HepG2 (cell line): ENCODE data around the gene EHBP1. TPM values are rescaled to one million over a fixed set of nuclear protein-coding genes. Genes with fewer than 3 reads are reported as not detected.
A peak's percentile ranks its signal among the peaks of the same experiment; 100 is the strongest.

Experiments used
- KLF12 ChIP-seq: sonication (generic); formaldehyde crosslinking; IDR thresholded peaks from 2 replicates; pipeline ENCODE4 v1.4.0; 2020; ENCODE audit warnings: missing genetic modification reagents, borderline replicate concordance
- SOX13 ChIP-seq, 3 experiments: fragments of 450-650 bp in 1 of 3; sonication (generic) in 1 of 3; formaldehyde crosslinking in 1 of 3; IDR thresholded peaks in 2 of 3; conservative IDR thresholded peaks in 1 of 3; 2 replicates each; pipeline versions ENCODE4 v1.5.0 to v1.6.1; 2016 to 2020; ENCODE audit warnings: antibody characterized with exemption in 1 of 3, mild to moderate bottlenecking in 1 of 3, missing compliant biosample characterization in 1 of 3, missing genetic modification reagents in 1 of 3, moderate library complexity in 1 of 3
- TAF1 ChIP-seq: sonication (generic); formaldehyde crosslinking; IDR thresholded peaks from 2 replicates; pipeline ENCODE4 v1.4.0; 2020; ENCODE audit warnings: missing genetic modification reagents
- TCF12 ChIP-seq, 2 experiments: fragments of 450-650 bp in 1 of 2; sonication (generic) in 1 of 2; formaldehyde crosslinking in 1 of 2; IDR thresholded peaks; 2 replicates each; pipeline versions ENCODE4 v1.6.1 to v1.8.0; 2017 to 2022; ENCODE audit warnings: antibody characterized with exemption in 1 of 2, mild to moderate bottlenecking in 1 of 2, missing genetic modification reagents in 1 of 2, moderate library complexity in 1 of 2
- ZBTB3 ChIP-seq: sonication (generic); formaldehyde crosslinking; IDR thresholded peaks from 2 replicates; pipeline ENCODE4 v1.4.0; 2020; ENCODE audit warnings: low read depth, mild to moderate bottlenecking, moderate library complexity, missing genetic modification reagents, borderline replicate concordance
- ZIK1 ChIP-seq: sonication (generic); formaldehyde crosslinking; IDR thresholded peaks from 2 replicates; pipeline ENCODE4 v1.5.0; 2020; ENCODE audit warnings: mild to moderate bottlenecking, low read depth, missing genetic modification reagents, borderline replicate concordance
- ZMYM2 ChIP-seq: sonication (generic); formaldehyde crosslinking; IDR thresholded peaks from 2 replicates; pipeline ENCODE4 v1.8.0; 2022; ENCODE audit warnings: mild to moderate bottlenecking, missing genetic modification reagents
- ZMYM3 ChIP-seq: sonication (generic); formaldehyde crosslinking; IDR thresholded peaks from 2 replicates; pipeline ENCODE4 v1.5.1; 2020; ENCODE audit warnings: mild to moderate bottlenecking, missing genetic modification reagents
- ZNF124 ChIP-seq: sonication (generic); formaldehyde crosslinking; IDR thresholded peaks from 2 replicates; pipeline ENCODE4 v1.4.0; 2020; ENCODE audit warnings: missing genetic modification reagents
- ZNF296 ChIP-seq: sonication (generic); formaldehyde crosslinking; conservative IDR thresholded peaks from 2 replicates; pipeline ENCODE4 v1.5.0; 2020; ENCODE audit warnings: mild to moderate bottlenecking, missing genetic modification reagents
- ZNF605 ChIP-seq: sonication (generic); formaldehyde crosslinking; IDR thresholded peaks from 2 replicates; pipeline ENCODE4 v1.8.0; 2022; ENCODE audit warnings: mild to moderate bottlenecking, missing genetic modification reagents
- ZNF607 ChIP-seq: sonication (generic); formaldehyde crosslinking; IDR thresholded peaks from 2 replicates; pipeline ENCODE4 v1.5.1; 2020; ENCODE audit warnings: missing genetic modification reagents, mild to moderate bottlenecking, borderline replicate concordance
- ZNF746 ChIP-seq: sonication (generic); formaldehyde crosslinking; IDR thresholded peaks from 2 replicates; pipeline ENCODE4 v1.8.0; 2022; ENCODE audit warnings: mild to moderate bottlenecking, missing genetic modification reagents
- ZNF792 ChIP-seq: IDR thresholded peaks from 2 replicates; pipeline ENCODE4 v1.6.1; 2016
- ZSCAN20 ChIP-seq: sonication (generic); formaldehyde crosslinking; IDR thresholded peaks from 2 replicates; pipeline ENCODE4 v1.4.0; 2020; ENCODE audit warnings: missing genetic modification reagents, mild to moderate bottlenecking, borderline replicate concordance
- polyA plus RNA-seq, 8 experiments: library from polyadenylated mRNA; depleted of rRNA in 3 of 8; stranded (reverse) in 7 of 8; unstranded in 1 of 8; fragments of >200 nt; fragmentation: Illumina TruSeq in 4 of 8; extraction: Trizol in 4 of 8; gene quantifications; 2 replicates each; pipeline versions ENCODE4 v1.2.1 to v1.2.3, GENCODE V29; 2011 to 2016; ENCODE audit warnings: low read depth in 4 of 8, missing spikeins in 1 of 8, mixed read lengths in 1 of 8; ENCODE audit not compliant: insufficient read depth in 1 of 8
- total RNA-seq, 5 experiments: library from RNA; depleted of rRNA; stranded (reverse); fragments of >200 nt; fragmentation: Illumina TruSeq; extraction: Trizol; gene quantifications; 2 replicates each; pipeline ENCODE4 v1.2.3, GENCODE V29; 2016; ENCODE audit warnings: low read depth in 1 of 5
- TF ChIP-seq, protein P1 (sequence below): sonication (generic); formaldehyde crosslinking; IDR thresholded peaks from 2 replicates; pipeline ENCODE4 v1.5.1; 2020; ENCODE audit warnings: mild to moderate bottlenecking, moderate library complexity, missing genetic modification reagents
- TF ChIP-seq, protein P2 (sequence below), 2 experiments: sonication (generic) in 1 of 2; formaldehyde crosslinking in 1 of 2; IDR thresholded peaks; 2 replicates each; pipeline versions ENCODE4 v1.5.1 to v1.6.1; 2011 to 2020; ENCODE audit warnings: borderline replicate concordance in 1 of 2, low read depth in 1 of 2, low read length in 1 of 2, mild to moderate bottlenecking in 1 of 2, missing genetic modification reagents in 1 of 2, moderate library complexity in 1 of 2
- TF ChIP-seq, protein P3 (sequence below): sonication (generic); formaldehyde crosslinking; IDR thresholded peaks from 2 replicates; pipeline ENCODE4 v1.4.0; 2020; ENCODE audit warnings: low read depth, mild to moderate bottlenecking, missing genetic modification reagents

Gene EHBP1
- total and polyA plus RNA-seq, 2 of the 13 experiments (the other 11 are each of a cell fraction or from before 2014, with no cell fraction given), result 93.5 to 146 TPM

DNA sequence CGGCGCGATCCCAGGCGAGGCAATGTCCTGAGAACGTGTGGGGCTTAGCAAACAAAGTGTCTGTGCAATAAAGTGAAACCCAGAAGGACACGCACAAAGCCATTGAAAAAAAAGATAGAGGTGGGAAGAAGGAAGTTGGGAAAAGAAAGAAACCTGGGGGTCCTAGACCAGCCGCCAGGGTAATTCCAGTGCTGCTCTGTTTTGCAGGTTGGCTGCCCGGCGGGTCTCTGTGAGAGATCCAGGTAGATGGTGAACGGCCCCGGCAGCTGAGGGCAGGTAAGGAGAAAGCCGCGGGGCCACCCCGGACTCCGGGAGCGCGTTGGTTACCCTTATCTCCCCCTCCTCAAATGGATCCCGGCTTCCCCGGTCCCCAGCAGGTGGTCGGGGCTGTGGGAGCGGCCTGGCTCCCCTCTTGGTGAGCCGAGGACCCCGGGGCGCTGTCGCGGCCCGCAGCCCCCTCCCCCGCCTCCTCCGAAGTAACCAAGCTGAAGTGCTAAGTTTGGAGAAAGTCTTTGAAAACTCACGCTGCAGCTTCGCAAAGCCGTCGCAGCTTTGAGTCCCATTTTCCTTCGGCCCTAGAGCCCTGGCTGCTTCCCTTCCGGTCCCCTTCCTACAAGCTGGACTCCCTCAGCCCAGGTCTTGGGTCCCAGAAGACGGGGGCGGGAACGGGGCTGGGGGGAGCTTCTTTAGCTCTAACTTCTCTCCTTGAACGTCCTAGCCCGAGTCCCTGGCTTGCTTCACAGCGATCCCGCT is 345.7 kb downstream of the EHBP1 start (continued):
- TF ChIP-seq ZNF605 (peak; percentile 55; the same call in 1 of the 2 replicates), ZMYM3 (CRISPR knock-in tag) (no peak), ZNF792 (CRISPR knock-in tag) (no peak), ZNF746 (CRISPR knock-in tag) (0 out of 2 replicates have a peak, but pooled peaks have one; percentile 64), ZSCAN20 (CRISPR knock-in tag) (0 out of 2 replicates have a peak, but pooled peaks have one; percentile 74), ZMYM2 (CRISPR knock-in tag) (no peak), ZBTB3 (no peak), TAF1 (CRISPR knock-in tag) (no peak), ZNF607 (CRISPR knock-in tag) (peak; percentile 50; the same call in 1 of the 2 replicates), ZNF296 (CRISPR knock-in tag) (peak; percentile 60; the same call in 1 of the 2 replicates), ZIK1 (CRISPR knock-in tag) (no peak), KLF12 (CRISPR knock-in tag) (no peak), TCF12 (IDR thresholded peaks at IDR 0.05) (no peak), TCF12 (CRISPR knock-in tag; IDR thresholded peaks at IDR 0.05) (0 out of 2 replicates have a peak, but pooled peaks have one; percentile 73), ZNF124 (CRISPR knock-in tag) (no peak; the same call in 1 of the 2 replicates), SOX13 (IDR thresholded peaks at IDR 0.05) (no peak), SOX13 (CRISPR knock-in tag; conservative IDR thresholded peaks at IDR 0.05 in 1 of 2, IDR thresholded peaks at IDR 0.05 in 1 of 2) (no peak)
- TF ChIP-seq, protein P1, sequence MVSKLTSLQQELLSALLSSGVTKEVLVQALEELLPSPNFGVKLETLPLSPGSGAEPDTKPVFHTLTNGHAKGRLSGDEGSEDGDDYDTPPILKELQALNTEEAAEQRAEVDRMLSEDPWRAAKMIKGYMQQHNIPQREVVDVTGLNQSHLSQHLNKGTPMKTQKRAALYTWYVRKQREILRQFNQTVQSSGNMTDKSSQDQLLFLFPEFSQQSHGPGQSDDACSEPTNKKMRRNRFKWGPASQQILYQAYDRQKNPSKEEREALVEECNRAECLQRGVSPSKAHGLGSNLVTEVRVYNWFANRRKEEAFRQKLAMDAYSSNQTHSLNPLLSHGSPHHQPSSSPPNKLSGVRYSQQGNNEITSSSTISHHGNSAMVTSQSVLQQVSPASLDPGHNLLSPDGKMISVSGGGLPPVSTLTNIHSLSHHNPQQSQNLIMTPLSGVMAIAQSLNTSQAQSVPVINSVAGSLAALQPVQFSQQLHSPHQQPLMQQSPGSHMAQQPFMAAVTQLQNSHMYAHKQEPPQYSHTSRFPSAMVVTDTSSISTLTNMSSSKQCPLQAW (CRISPR knock-in tag), result peak; percentile 10; the same call in 1 of the 2 replicates
- TF ChIP-seq, protein P2, sequence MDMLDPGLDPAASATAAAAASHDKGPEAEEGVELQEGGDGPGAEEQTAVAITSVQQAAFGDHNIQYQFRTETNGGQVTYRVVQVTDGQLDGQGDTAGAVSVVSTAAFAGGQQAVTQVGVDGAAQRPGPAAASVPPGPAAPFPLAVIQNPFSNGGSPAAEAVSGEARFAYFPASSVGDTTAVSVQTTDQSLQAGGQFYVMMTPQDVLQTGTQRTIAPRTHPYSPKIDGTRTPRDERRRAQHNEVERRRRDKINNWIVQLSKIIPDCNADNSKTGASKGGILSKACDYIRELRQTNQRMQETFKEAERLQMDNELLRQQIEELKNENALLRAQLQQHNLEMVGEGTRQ (IDR thresholded peaks at IDR 0.05; ENCODE audit: low read depth, low read length), result no peak
- TF ChIP-seq, protein P2 (CRISPR knock-in tag; IDR thresholded peaks at IDR 0.05; ENCODE audit: borderline replicate concordance), result 0 out of 2 replicates have a peak, but pooled peaks have one; percentile 3
- TF ChIP-seq, protein P3, sequence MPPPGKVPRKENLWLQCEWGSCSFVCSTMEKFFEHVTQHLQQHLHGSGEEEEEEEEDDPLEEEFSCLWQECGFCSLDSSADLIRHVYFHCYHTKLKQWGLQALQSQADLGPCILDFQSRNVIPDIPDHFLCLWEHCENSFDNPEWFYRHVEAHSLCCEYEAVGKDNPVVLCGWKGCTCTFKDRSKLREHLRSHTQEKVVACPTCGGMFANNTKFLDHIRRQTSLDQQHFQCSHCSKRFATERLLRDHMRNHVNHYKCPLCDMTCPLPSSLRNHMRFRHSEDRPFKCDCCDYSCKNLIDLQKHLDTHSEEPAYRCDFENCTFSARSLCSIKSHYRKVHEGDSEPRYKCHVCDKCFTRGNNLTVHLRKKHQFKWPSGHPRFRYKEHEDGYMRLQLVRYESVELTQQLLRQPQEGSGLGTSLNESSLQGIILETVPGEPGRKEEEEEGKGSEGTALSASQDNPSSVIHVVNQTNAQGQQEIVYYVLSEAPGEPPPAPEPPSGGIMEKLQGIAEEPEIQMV (CRISPR knock-in tag), result no peak
